Activated CD4-positive, alpha-beta memory T cell treated with anti-CD3 and anti-CD28 coated beads for 36 hours (primary cell): ENCODE data around the gene FHDC1. TPM values are rescaled to one million over a fixed set of nuclear protein-coding genes. Genes with fewer than 3 reads are reported as not detected.

Experiments used
- CTCF ChIA-PET: fragments of 350-600 bp; sonication (Branson Sonifier 250); formaldehyde crosslinking; loops from one replicate; lab custom pipeline; 2021; ENCODE audit warnings: antibody characterized with exemption, inconsistent platforms; lab: Charles Lee
- POLR2A ChIA-PET: fragments of 350-600 bp; sonication (Branson Sonifier 250); formaldehyde crosslinking; loops from one replicate; lab custom pipeline; 2021; ENCODE audit warnings: antibody characterized with exemption; lab: Charles Lee
- DNase-seq: peaks from one replicate; pipeline ENCODE4 v3.0.0-alpha.2; 2020
- H3K27ac Mint-ChIP-seq: one replicate; pipeline ENCODE4 v1.8.0; 2021; ENCODE audit warnings: mixed read lengths
- H3K27me3 Mint-ChIP-seq: one replicate; pipeline ENCODE4 v1.8.0; 2021; ENCODE audit warnings: mixed read lengths
- H3K36me3 Mint-ChIP-seq: one replicate; pipeline ENCODE4 v1.8.0; 2021; ENCODE audit warnings: mixed read lengths
- H3K4me1 Mint-ChIP-seq: one replicate; pipeline ENCODE4 v1.8.0; 2021; ENCODE audit warnings: low read depth, mixed read lengths
- H3K4me3 Mint-ChIP-seq: one replicate; pipeline ENCODE4 v1.8.0; 2021; ENCODE audit warnings: mild to moderate bottlenecking, mixed read lengths
- H3K9me3 Mint-ChIP-seq: one replicate; pipeline ENCODE4 v1.8.0; 2021; ENCODE audit warnings: mixed read lengths
- intact Hi-C: fragments of 100-400 bp; cut with micrococcal nuclease; formaldehyde crosslinking; loops from one replicate; pipeline ENCODE4 v1.15.1; 2023
- total RNA-seq, 2 experiments: library from RNA; stranded (reverse); gene quantifications; one replicate each; pipeline ENCODE4 v1.2.3, GENCODE V29; 2021

Gene FHDC1
- total RNA-seq, 2 experiments from 2014 or later: 0.07 TPM

DNA sequence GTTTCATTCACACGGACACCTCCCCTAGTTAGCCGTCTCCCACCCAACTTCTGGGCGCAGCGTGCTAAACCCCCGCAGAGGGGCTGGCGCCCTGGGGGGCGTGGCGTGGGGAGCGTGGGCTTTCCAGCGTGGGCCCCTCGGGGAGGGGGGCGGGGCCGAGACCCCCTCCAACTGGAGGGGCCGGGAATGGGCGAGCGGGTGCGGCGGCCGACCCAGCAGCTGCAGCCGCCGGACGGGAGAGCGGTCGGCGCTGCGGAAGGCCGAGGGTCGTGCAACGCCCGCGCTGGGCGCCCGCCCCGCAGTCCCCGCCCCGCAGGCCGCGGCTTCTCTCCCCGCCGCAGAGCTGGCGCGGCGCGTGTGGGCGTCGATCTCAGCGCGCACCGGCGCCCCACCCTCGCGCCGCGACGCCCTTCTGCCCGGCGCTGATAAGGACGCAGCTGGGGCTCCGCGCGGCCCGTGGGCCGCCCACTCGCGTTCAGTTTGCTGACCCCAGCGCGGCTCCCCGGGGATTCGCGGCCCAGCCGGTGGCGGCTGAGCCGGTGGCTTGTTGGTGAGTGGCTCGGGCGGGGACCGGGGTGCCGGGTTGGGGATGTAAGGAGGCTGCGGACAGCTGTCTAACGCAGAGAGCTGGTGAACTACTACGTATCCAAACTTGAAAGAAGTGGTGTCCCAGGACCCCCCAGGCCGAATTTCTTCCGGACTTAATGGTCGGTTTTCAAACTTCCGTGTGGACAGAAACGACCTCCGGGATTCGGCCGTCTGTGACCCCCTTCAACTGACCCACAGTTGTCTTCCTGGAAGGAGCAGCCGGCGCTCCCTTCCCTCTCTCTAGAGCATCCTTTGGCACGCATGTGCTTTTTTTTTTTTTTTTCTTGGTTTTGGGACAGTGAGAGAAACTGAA lies 1.5 kb downstream of the FHDC1 start:
- peak overlapping the region; percentile 64 for H3K4me3 Mint-ChIP-seq
- peaks cover 12% of the 10 kb centered on the region for H3K4me1 Mint-ChIP-seq
- no peaks in the 10 kb centered on the region for H3K36me3 Mint-ChIP-seq
- peaks cover 51% of the 10 kb centered on the region for H3K27me3 Mint-ChIP-seq
- CTCF ChIA-PET: interaction anchor here (1.6 to 1.9 kb wide), 2 partner anchors 148 to 190 kb away, joined by 4 to 9 read pairs; no protein-coding TSS in a partner anchor
- DNase-seq: peak; percentile 24
- no peak overlapping the region for H3K27ac Mint-ChIP-seq
- POLR2A ChIA-PET: no interaction called here
- no peaks in the 10 kb centered on the region for H3K9me3 Mint-ChIP-seq
- intact Hi-C loops: loop anchor here (1.0 to 5.0 kb wide), 2 partner anchors 159 to 190 kb away; no protein-coding TSS in a partner anchor

GRCh38 chr4:152938237-152938947 lies 2.3 kb downstream of the FHDC1 start:
- H3K27me3 Mint-ChIP-seq: peaks cover 45% of the 10 kb centered on the region
- no peaks in the 10 kb centered on the region for H3K9me3 Mint-ChIP-seq
- no peaks in the 10 kb centered on the region for H3K36me3 Mint-ChIP-seq
- no peak overlapping the region for H3K27ac Mint-ChIP-seq
- no peak for DNase-seq
- H3K4me3 Mint-ChIP-seq: peak overlapping the region; percentile 64
- intact Hi-C loops: loop anchor here (1.0 to 5.0 kb wide), 2 partner anchors 160 to 189 kb away; no protein-coding TSS in a partner anchor
- CTCF ChIA-PET: interaction anchor here (1.6 kb wide), 1 partner anchor 189 kb away, joined by 4 read pairs; no protein-coding TSS in a partner anchor
- H3K4me1 Mint-ChIP-seq: peaks cover 12% of the 10 kb centered on the region
- POLR2A ChIA-PET: no interaction called here

DNA sequence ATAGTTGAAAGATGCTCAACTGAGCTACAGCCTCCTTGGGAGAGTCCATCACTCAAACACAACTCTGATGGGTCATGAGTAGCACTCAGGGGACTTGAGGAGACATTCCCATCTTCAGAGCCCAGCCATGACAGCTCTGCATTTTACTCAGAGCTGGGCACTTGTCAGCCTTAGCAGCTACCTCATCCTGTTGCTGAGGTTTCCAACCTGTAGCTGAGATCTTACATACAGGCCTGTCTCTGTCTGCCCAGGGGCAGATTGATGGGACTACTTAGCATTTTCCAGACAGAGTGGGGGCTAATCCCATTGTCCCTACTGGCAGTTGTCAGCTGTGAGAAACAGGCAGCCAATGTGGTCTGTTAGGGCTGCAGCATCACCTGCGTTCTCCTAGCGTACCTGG lies 3.5 kb downstream of the FHDC1 start:
- intact Hi-C loops: loop anchor here (5.0 kb wide), 1 partner anchor 188 kb away; no protein-coding TSS in a partner anchor
- no peak overlapping the region for H3K4me3 Mint-ChIP-seq
- POLR2A ChIA-PET: no interaction called here
- no peak for DNase-seq
- H3K9me3 Mint-ChIP-seq: no peaks in the 10 kb centered on the region
- CTCF ChIA-PET: no interaction called here
- no peak overlapping the region for H3K27ac Mint-ChIP-seq
- H3K4me1 Mint-ChIP-seq: peaks cover 12% of the 10 kb centered on the region
- peaks cover 34% of the 10 kb centered on the region for H3K27me3 Mint-ChIP-seq
- H3K36me3 Mint-ChIP-seq: no peaks in the 10 kb centered on the region

DNA sequence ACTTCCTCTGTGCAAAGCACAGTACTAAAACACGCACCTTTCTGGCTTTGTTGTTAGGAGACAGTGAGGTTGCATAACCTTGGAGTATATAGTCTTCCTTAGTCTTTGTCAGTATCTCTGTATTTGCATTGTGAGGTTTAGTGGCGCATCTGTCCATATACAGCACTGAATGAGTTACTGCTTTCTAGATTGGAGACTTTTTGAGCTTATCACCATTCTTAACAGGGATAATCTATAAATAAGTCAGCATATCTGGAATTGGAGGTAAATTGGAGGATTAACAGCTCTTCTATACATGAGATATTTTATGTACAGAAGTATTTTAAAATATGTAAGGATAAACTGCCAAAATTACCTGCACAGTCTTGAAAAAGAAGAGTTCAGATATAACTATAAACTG lies 4.3 kb downstream of the FHDC1 start:
- no peak overlapping the region for H3K4me3 Mint-ChIP-seq
- peaks cover 7% of the 10 kb centered on the region for H3K4me1 Mint-ChIP-seq
- H3K27me3 Mint-ChIP-seq: peaks cover 25% of the 10 kb centered on the region
- no peaks in the 10 kb centered on the region for H3K36me3 Mint-ChIP-seq
- CTCF ChIA-PET: no interaction called here
- H3K9me3 Mint-ChIP-seq: no peaks in the 10 kb centered on the region
- DNase-seq: no peak
- intact Hi-C loops: no loop called here
- no peak overlapping the region for H3K27ac Mint-ChIP-seq
- POLR2A ChIA-PET: no interaction called here

GRCh38 chr4:152941411-152941810 lies 5.3 kb downstream of the FHDC1 start:
- H3K4me3 Mint-ChIP-seq: no peak overlapping the region
- H3K27ac Mint-ChIP-seq: no peak overlapping the region
- no peaks in the 10 kb centered on the region for H3K9me3 Mint-ChIP-seq
- H3K36me3 Mint-ChIP-seq: no peaks in the 10 kb centered on the region
- POLR2A ChIA-PET: no interaction called here
- peaks cover 22% of the 10 kb centered on the region for H3K27me3 Mint-ChIP-seq
- H3K4me1 Mint-ChIP-seq: peaks cover 4% of the 10 kb centered on the region
- intact Hi-C loops: no loop called here
- CTCF ChIA-PET: interaction anchor here (0.8 to 1.4 kb wide), 2 partner anchors 144 to 186 kb away, joined by 3 to 5 read pairs; no protein-coding TSS in a partner anchor
- DNase-seq: no peak

- Mint-ChIP-seq H3K36me3 (no peaks in the 10 kb centered on the region), H3K9me3 (no peaks in the 10 kb centered on the region), H3K27me3 (peaks cover 21% of the 10 kb centered on the region), H3K4me1 (peaks cover 4% of the 10 kb centered on the region), H3K27ac (no peak overlapping the region), H3K4me3 (no peak overlapping the region)
- CTCF ChIA-PET: interaction anchor here (1.4 kb wide), 1 partner anchor 185 kb away, joined by 5 read pairs; no protein-coding TSS in a partner anchor
- no peak for DNase-seq
- POLR2A ChIA-PET: no interaction called here
- intact Hi-C loops: no loop called here
Measured at GRCh38 chr4:152942346-152942745, 6.2 kb downstream of the FHDC1 start.

DNA sequence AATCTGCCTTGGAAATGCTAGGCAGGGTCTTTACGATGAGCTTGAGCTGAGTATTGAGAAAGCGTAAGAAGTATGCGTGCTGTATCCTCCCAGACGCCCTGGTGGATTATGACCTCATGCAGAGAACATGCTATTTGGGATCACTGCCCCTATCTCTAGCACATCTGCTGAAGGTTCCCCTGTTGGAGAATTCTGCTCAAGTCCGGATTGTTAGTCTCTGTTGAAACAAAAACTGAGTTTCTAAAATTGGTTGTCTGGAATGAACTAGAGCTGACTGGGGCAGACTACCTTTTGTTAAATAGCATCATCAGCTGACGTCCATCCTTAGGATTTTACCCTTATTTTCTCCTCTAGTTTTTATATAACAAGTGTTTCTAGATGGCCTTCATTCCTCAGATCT lies 7.5 kb downstream of the FHDC1 start:
- Mint-ChIP-seq H3K36me3 (no peaks in the 10 kb centered on the region), H3K9me3 (no peaks in the 10 kb centered on the region), H3K4me1 (no peaks in the 10 kb centered on the region), H3K4me3 (no peak overlapping the region), H3K27ac (no peak overlapping the region), H3K27me3 (peaks cover 22% of the 10 kb centered on the region)
- POLR2A ChIA-PET: no interaction called here
- CTCF ChIA-PET: interaction anchor here (0.6 kb wide), 1 partner anchor 130 kb away, joined by 4 read pairs; no protein-coding TSS in a partner anchor
- intact Hi-C loops: no loop called here
- DNase-seq: no peak

- CTCF ChIA-PET: interaction anchor here (0.5 to 1.2 kb wide), 2 partner anchors 49 to 183 kb away, joined by 4 read pairs; no protein-coding TSS in a partner anchor
- no peak overlapping the region for H3K27ac Mint-ChIP-seq
- intact Hi-C loops: no loop called here
Measured at GRCh38 chr4:152944666-152945320, 8.7 kb downstream of the FHDC1 start.

DNA sequence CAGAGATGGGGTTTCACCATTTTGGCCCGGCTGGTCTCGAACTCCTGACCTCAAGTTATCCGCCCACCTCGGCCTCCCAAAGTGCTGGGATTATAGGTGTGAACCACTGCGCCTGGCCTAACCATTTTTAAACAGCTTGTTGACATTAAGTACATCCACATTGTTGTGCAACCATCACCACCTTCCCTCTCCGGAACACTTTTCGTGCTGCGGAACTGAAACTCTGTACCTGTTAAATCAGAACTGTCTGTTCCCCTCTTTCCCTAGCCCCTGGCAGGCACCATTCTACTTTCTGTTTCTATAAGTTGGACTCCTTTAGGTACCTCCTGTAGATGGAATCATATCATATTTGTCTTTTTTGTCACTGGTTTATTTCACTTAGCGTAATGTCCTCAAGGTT lies 9.5 kb downstream of the FHDC1 start:
- POLR2A ChIA-PET: no interaction called here
- Mint-ChIP-seq H3K27me3 (peaks cover 15% of the 10 kb centered on the region), H3K4me3 (no peak overlapping the region), H3K4me1 (no peaks in the 10 kb centered on the region), H3K36me3 (no peaks in the 10 kb centered on the region), H3K27ac (no peak overlapping the region), H3K9me3 (no peaks in the 10 kb centered on the region)
- CTCF ChIA-PET: interaction anchor here (0.6 kb wide), 1 partner anchor 85 kb away, joined by 3 read pairs; no protein-coding TSS in a partner anchor
- no peak for DNase-seq
- intact Hi-C loops: no loop called here

More at GRCh38 chr4:152944666-152945320, 8.7 kb downstream of the FHDC1 start:
- H3K9me3 Mint-ChIP-seq: no peaks in the 10 kb centered on the region
- peaks cover 12% of the 10 kb centered on the region for H3K27me3 Mint-ChIP-seq
- H3K4me1 Mint-ChIP-seq: no peaks in the 10 kb centered on the region
- no peaks in the 10 kb centered on the region for H3K36me3 Mint-ChIP-seq
- no peak for DNase-seq
- H3K4me3 Mint-ChIP-seq: no peak overlapping the region
- POLR2A ChIA-PET: no interaction called here

DNA sequence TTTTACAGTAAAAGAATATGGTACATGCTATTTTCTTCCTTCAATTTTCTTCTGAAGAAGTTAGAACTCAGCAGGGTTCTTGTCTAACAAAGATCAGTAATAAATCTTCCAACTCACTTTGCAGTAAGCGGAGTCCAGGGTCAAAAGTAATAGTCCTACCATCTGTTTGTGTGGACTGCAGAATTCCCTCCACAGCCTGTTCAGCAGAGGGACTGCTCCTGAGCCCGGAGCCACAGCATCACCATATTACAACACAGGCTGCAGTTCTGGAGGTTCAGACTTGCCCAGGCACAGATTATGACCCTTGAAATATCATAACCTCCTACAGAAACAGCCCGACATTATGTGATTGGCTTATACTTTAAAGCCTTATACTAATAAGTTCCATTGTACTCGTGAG lies 10.3 kb downstream of the FHDC1 start:
- ChIA-PET CTCF (interaction anchor here (0.6 kb wide), 1 partner anchor 84 kb away, joined by 3 read pairs; no protein-coding TSS in a partner anchor), POLR2A (no interaction called here)
- Mint-ChIP-seq H3K36me3 (no peaks in the 10 kb centered on the region), H3K27ac (no peak overlapping the region), H3K9me3 (no peaks in the 10 kb centered on the region), H3K4me3 (no peak overlapping the region), H3K4me1 (no peaks in the 10 kb centered on the region), H3K27me3 (peaks cover 18% of the 10 kb centered on the region)
- intact Hi-C loops: no loop called here
- no peak for DNase-seq

DNA sequence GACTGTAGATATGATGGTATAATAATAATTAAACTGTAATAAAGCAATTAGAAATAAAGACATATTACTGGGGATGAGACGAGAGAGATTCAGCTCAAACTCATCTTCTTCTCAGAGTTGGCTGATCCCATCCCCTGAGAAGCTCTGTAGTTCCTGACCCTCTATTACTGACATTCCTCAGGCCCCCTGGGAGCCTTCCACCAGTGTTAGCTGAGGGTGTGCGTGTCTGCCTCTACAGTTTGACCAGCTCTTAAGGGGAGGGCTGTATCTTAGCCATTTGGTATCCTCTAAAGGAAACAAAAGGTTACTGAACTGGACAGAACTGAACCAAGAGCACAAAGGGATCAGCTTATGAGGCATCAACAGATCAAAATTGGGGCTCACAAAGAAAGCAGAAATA lies 11.2 kb downstream of the FHDC1 start:
- no peaks in the 10 kb centered on the region for H3K4me1 Mint-ChIP-seq
- no peak overlapping the region for H3K4me3 Mint-ChIP-seq
- H3K9me3 Mint-ChIP-seq: no peaks in the 10 kb centered on the region
- no peak for DNase-seq
- no peaks in the 10 kb centered on the region for H3K36me3 Mint-ChIP-seq
- ChIA-PET POLR2A (no interaction called here), CTCF (interaction anchor here (0.7 to 1.4 kb wide), 2 partner anchors 12 to 47 kb away, joined by 3 read pairs; partner anchors contain the start of gene FHDC1)
- peaks cover 14% of the 10 kb centered on the region for H3K27me3 Mint-ChIP-seq
- no peak overlapping the region for H3K27ac Mint-ChIP-seq
- intact Hi-C loops: no loop called here
